Measurements from ENCODE around the gene SLCO1A2.

SLCO1A2 gene

GRCh38 chr12:21330682-21331253 is 3.9 kb downstream of the SLCO1A2 start:
- H3K27ac ChIP-seq (ENCODE audit: low read depth, low read length): no peak overlapping the region
- H4K8ac ChIP-seq (ENCODE audit: low read depth, low read length): no peak overlapping the region
- no peak overlapping the region for H2AK5ac ChIP-seq (ENCODE audit: low read length)
- WGBS (ENCODE audit: extremely low coverage, insufficient coverage, insufficient read length): no CpG with 5 or more reads among the region's 1 CpG
- no peaks in the 10 kb centered on the region for H3K79me1 ChIP-seq (ENCODE audit: low read length)
- H3K18ac ChIP-seq (ENCODE audit: low read length): no peak overlapping the region
- no peak overlapping the region for H3K4me3 ChIP-seq (ENCODE audit: low read depth, low read length)
- no peaks in the 10 kb centered on the region for H3K9me3 ChIP-seq (ENCODE audit: insufficient read depth, low read depth, low read length)
- no peak overlapping the region for H2BK120ac ChIP-seq (ENCODE audit: insufficient read depth, low read length, poor library complexity)
- no peaks in the 10 kb centered on the region for H3K36me3 ChIP-seq (ENCODE audit: control insufficient read depth in 1 of 2, insufficient read depth in 2 of 2, low read length in 2 of 2)
- no peak overlapping the region for H3K23ac ChIP-seq (ENCODE audit: low read length)
- H4K91ac ChIP-seq (ENCODE audit: low read depth, low read length): no peak overlapping the region
- no peak overlapping the region for H3K14ac ChIP-seq (ENCODE audit: low read length)
- no peak overlapping the region for H3K4me2 ChIP-seq (ENCODE audit: low read length)
- no peak overlapping the region for H4K12ac ChIP-seq (ENCODE audit: low read depth, low read length)
- no peak overlapping the region for H3K4ac ChIP-seq (ENCODE audit: low read depth, low read length)
- no peak overlapping the region for H3K9ac ChIP-seq (ENCODE audit: low read length)
- H3K79me2 ChIP-seq (ENCODE audit: control insufficient read depth, insufficient read depth, low read length, poor library complexity): no peaks in the 10 kb centered on the region
- no peak overlapping the region for H2BK5ac ChIP-seq (ENCODE audit: low read depth, low read length, poor library complexity)
- no peak overlapping the region for H2BK12ac ChIP-seq (ENCODE audit: low read length)
- no peaks in the 10 kb centered on the region for H3K27me3 ChIP-seq (ENCODE audit: insufficient read depth, low read length)
- H3K4me1 ChIP-seq (ENCODE audit: control insufficient read depth in 1 of 2, insufficient read depth in 2 of 2, low read length in 2 of 2): no peaks in the 10 kb centered on the region
- no peak overlapping the region for H2AFZ ChIP-seq (ENCODE audit: insufficient read depth, low read length, poor library complexity)
- no peak for DNase-seq

DNA sequence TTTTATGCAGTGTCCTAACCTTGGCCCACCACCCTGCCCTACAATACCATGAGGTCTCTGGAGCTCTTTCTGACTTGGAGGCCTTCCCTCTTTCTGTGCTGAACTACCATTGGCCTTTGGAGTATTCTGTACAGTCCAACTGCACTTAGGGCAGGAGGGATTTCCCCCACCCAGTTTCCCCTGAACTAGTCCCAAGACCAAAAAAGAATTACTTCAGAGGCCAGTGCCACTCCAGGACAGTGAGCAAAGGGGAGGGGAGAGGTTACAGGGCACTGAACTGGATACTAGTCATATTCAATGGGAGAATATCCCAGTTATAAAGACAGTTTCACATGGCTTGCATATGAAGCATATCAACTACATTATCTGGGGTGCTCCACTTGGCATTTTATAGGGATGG is 6.1 kb downstream of the SLCO1A2 start:
- no peak overlapping the region for H2AFZ ChIP-seq (ENCODE audit: insufficient read depth, low read length, poor library complexity)
- no peak overlapping the region for H3K27ac ChIP-seq (ENCODE audit: low read depth, low read length)
- no peak overlapping the region for H2AK5ac ChIP-seq (ENCODE audit: low read length)
- H3K36me3 ChIP-seq (ENCODE audit: control insufficient read depth in 1 of 2, insufficient read depth in 2 of 2, low read length in 2 of 2): no peaks in the 10 kb centered on the region
- H2BK120ac ChIP-seq (ENCODE audit: insufficient read depth, low read length, poor library complexity): no peak overlapping the region
- DNase-seq: no peak
- H3K9me3 ChIP-seq (ENCODE audit: insufficient read depth, low read depth, low read length): no peaks in the 10 kb centered on the region
- H4K8ac ChIP-seq (ENCODE audit: low read depth, low read length): no peak overlapping the region
- no peak overlapping the region for H4K12ac ChIP-seq (ENCODE audit: low read depth, low read length)
- H3K4ac ChIP-seq (ENCODE audit: low read depth, low read length): no peak overlapping the region
- no peaks in the 10 kb centered on the region for H3K79me1 ChIP-seq (ENCODE audit: low read length)
- H3K4me1 ChIP-seq (ENCODE audit: control insufficient read depth in 1 of 2, insufficient read depth in 2 of 2, low read length in 2 of 2): no peaks in the 10 kb centered on the region
- no peaks in the 10 kb centered on the region for H3K79me2 ChIP-seq (ENCODE audit: control insufficient read depth, insufficient read depth, low read length, poor library complexity)
- H3K14ac ChIP-seq (ENCODE audit: low read length): no peak overlapping the region
- no peak overlapping the region for H3K4me3 ChIP-seq (ENCODE audit: low read depth, low read length)
- H3K23ac ChIP-seq (ENCODE audit: low read length): no peak overlapping the region
- no peaks in the 10 kb centered on the region for H3K27me3 ChIP-seq (ENCODE audit: insufficient read depth, low read length)
- H3K18ac ChIP-seq (ENCODE audit: low read length): no peak overlapping the region
- no peak overlapping the region for H2BK12ac ChIP-seq (ENCODE audit: low read length)
- no peak overlapping the region for H2BK5ac ChIP-seq (ENCODE audit: low read depth, low read length, poor library complexity)
- H4K91ac ChIP-seq (ENCODE audit: low read depth, low read length): no peak overlapping the region
- H3K9ac ChIP-seq (ENCODE audit: low read length): no peak overlapping the region
- no peak overlapping the region for H3K4me2 ChIP-seq (ENCODE audit: low read length)

GRCh38 chr12:21324551-21324950 is 10.2 kb downstream of the SLCO1A2 start:
- no peak overlapping the region for H2BK120ac ChIP-seq (ENCODE audit: insufficient read depth, low read length, poor library complexity)
- no peak overlapping the region for H4K91ac ChIP-seq (ENCODE audit: low read depth, low read length)
- no peak overlapping the region for H3K18ac ChIP-seq (ENCODE audit: low read length)
- no peaks in the 10 kb centered on the region for H3K4me1 ChIP-seq (ENCODE audit: control insufficient read depth in 1 of 2, insufficient read depth in 2 of 2, low read length in 2 of 2)
- no peak overlapping the region for H3K4ac ChIP-seq (ENCODE audit: low read depth, low read length)
- H2BK12ac ChIP-seq (ENCODE audit: low read length): no peak overlapping the region
- H3K9ac ChIP-seq (ENCODE audit: low read length): no peak overlapping the region
- H3K23ac ChIP-seq (ENCODE audit: low read length): no peak overlapping the region
- no peak overlapping the region for H4K12ac ChIP-seq (ENCODE audit: low read depth, low read length)
- H2AK5ac ChIP-seq (ENCODE audit: low read length): no peak overlapping the region
- H3K36me3 ChIP-seq (ENCODE audit: control insufficient read depth in 1 of 2, insufficient read depth in 2 of 2, low read length in 2 of 2): no peaks in the 10 kb centered on the region
- no peak overlapping the region for H3K27ac ChIP-seq (ENCODE audit: low read depth, low read length)
- H3K27me3 ChIP-seq (ENCODE audit: insufficient read depth, low read length): no peaks in the 10 kb centered on the region
- H3K79me1 ChIP-seq (ENCODE audit: low read length): no peaks in the 10 kb centered on the region
- no peaks in the 10 kb centered on the region for H3K79me2 ChIP-seq (ENCODE audit: control insufficient read depth, insufficient read depth, low read length, poor library complexity)
- no peak overlapping the region for H3K4me2 ChIP-seq (ENCODE audit: low read length)
- no peak for DNase-seq
- H3K14ac ChIP-seq (ENCODE audit: low read length): no peak overlapping the region
- H2BK5ac ChIP-seq (ENCODE audit: low read depth, low read length, poor library complexity): no peak overlapping the region
- WGBS (ENCODE audit: extremely low coverage, insufficient coverage, insufficient read length): no CpG with 5 or more reads among the region's 1 CpG
- H2AFZ ChIP-seq (ENCODE audit: insufficient read depth, low read length, poor library complexity): no peak overlapping the region
- H3K4me3 ChIP-seq (ENCODE audit: low read depth, low read length): no peak overlapping the region
- H4K8ac ChIP-seq (ENCODE audit: low read depth, low read length): no peak overlapping the region
- no peaks in the 10 kb centered on the region for H3K9me3 ChIP-seq (ENCODE audit: insufficient read depth, low read depth, low read length)

DNA sequence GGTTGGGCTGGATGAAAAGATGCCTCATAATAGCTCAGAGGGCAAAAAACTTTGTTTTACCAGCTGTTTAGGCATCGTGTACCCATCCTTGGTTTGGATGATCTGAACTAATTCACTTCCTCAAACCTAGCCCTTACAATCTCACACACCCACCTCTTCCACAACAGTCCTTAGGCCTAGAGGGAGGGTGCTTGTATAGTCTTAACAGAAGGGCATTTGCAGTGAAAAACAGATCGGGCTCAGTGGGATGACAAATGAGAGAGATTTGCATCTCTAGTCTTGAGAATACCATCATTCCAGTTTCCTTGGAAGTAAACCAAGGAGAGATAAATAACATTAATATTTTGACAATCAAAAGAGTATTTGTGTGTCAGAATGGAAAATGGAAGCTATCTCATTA is 11.0 kb downstream of the SLCO1A2 start:
- Histone ChIP-seq H3K27ac (ENCODE audit: low read depth, low read length) (no peak overlapping the region), H4K8ac (ENCODE audit: low read depth, low read length) (no peak overlapping the region), H3K36me3 (ENCODE audit: control insufficient read depth in 1 of 2, insufficient read depth in 2 of 2, low read length in 2 of 2) (no peaks in the 10 kb centered on the region), H3K79me2 (ENCODE audit: control insufficient read depth, insufficient read depth, low read length, poor library complexity) (no peaks in the 10 kb centered on the region), H3K9ac (ENCODE audit: low read length) (no peak overlapping the region), H3K4me3 (ENCODE audit: low read depth, low read length) (no peak overlapping the region), H2AFZ (ENCODE audit: insufficient read depth, low read length, poor library complexity) (no peak overlapping the region), H3K4me2 (ENCODE audit: low read length) (no peak overlapping the region), H2BK120ac (ENCODE audit: insufficient read depth, low read length, poor library complexity) (no peak overlapping the region), H4K91ac (ENCODE audit: low read depth, low read length) (no peak overlapping the region), H2AK5ac (ENCODE audit: low read length) (no peak overlapping the region), H2BK12ac (ENCODE audit: low read length) (no peak overlapping the region), H3K79me1 (ENCODE audit: low read length) (no peaks in the 10 kb centered on the region), H2BK5ac (ENCODE audit: low read depth, low read length, poor library complexity) (no peak overlapping the region), H3K9me3 (ENCODE audit: insufficient read depth, low read depth, low read length) (no peaks in the 10 kb centered on the region), H4K12ac (ENCODE audit: low read depth, low read length) (no peak overlapping the region), H3K18ac (ENCODE audit: low read length) (no peak overlapping the region), H3K23ac (ENCODE audit: low read length) (no peak overlapping the region), H3K27me3 (ENCODE audit: insufficient read depth, low read length) (no peaks in the 10 kb centered on the region), H3K14ac (ENCODE audit: low read length) (no peak overlapping the region), H3K4me1 (ENCODE audit: control insufficient read depth in 1 of 2, insufficient read depth in 2 of 2, low read length in 2 of 2) (no peaks in the 10 kb centered on the region), H3K4ac (ENCODE audit: low read depth, low read length) (no peak overlapping the region)
- no peak for DNase-seq
- no CpG with 5 or more reads among the region's 2 CpGs for WGBS (ENCODE audit: extremely low coverage, insufficient coverage, insufficient read length)

Data from trophoblast cell (in vitro differentiated cells and primary cell).